Keratinocyte (primary cell): Measurements from ENCODE around the gene GATA3. TPM values are rescaled to one million over a fixed set of nuclear protein-coding genes. Genes with fewer than 3 reads are reported as not detected.

Experiments used
- DNase-seq: peaks from one replicate; pipeline ENCODE4 v3.0.0-alpha.2; 2011; ENCODE audit warnings: low read depth, missing footprints, low spot score
- FAIRE-seq: peaks from 2 replicates; lab custom pipeline; 2011; peaks lifted over from hg19 to GRCh38; lab: Jason Lieb, UNC
- H2AFZ ChIP-seq: 2 replicates; pipeline ENCODE4 v1.6.0; 2012; ENCODE audit warnings: low read length, control low read depth, inconsistent platforms; ENCODE audit not compliant: control insufficient read depth
- H3K27ac ChIP-seq: 2 replicates; pipeline ENCODE4 v1.5.1; 2011; ENCODE audit warnings: low read length; ENCODE audit not compliant: control insufficient read depth, insufficient read depth
- H3K27me3 ChIP-seq: 3 replicates; pipeline ENCODE4 v1.6.0; 2011; ENCODE audit warnings: low read length; ENCODE audit not compliant: control insufficient read depth, insufficient read depth; ENCODE audit errors: extremely low read depth
- H3K36me3 ChIP-seq, 2 experiments: 2 replicates in 1 of 2; 3 replicates in 1 of 2; pipeline ENCODE4 v1.5.1; 2011; ENCODE audit warnings: low read length in 2 of 2, mild to moderate bottlenecking in 1 of 2; ENCODE audit not compliant: control insufficient read depth in 2 of 2, insufficient read depth in 2 of 2; ENCODE audit errors: extremely low read depth in 1 of 2
- H3K4me1 ChIP-seq: 3 replicates; pipeline ENCODE4 v1.5.1; 2011; ENCODE audit warnings: low read length; ENCODE audit not compliant: control insufficient read depth, insufficient read depth; ENCODE audit errors: extremely low read depth
- H3K4me2 ChIP-seq: 3 replicates; pipeline ENCODE4 v1.6.0; 2011; ENCODE audit warnings: low read depth, low read length; ENCODE audit not compliant: control insufficient read depth, insufficient read depth; ENCODE audit errors: extremely low read depth
- H3K4me3 ChIP-seq, 3 experiments: fragments of 200-600 bp in 1 of 3; sonication (generic) in 1 of 3; 2 replicates in 2 of 3; 3 replicates in 1 of 3; pipeline ENCODE4 v1.5.1; 2011 to 2016; ENCODE audit warnings: low read length in 3 of 3, mild to moderate bottlenecking in 3 of 3, control low read depth in 2 of 3, inconsistent platforms in 1 of 3, low read depth in 1 of 3, mixed read lengths in 1 of 3, mixed run types in 1 of 3, moderate library complexity in 1 of 3; ENCODE audit not compliant: control insufficient read depth in 2 of 3, insufficient read depth in 2 of 3; ENCODE audit errors: extremely low read depth in 1 of 3
- H3K79me2 ChIP-seq: 2 replicates; pipeline ENCODE4 v1.6.0; 2012; ENCODE audit warnings: low read length; ENCODE audit not compliant: control insufficient read depth, insufficient read depth
- H3K9ac ChIP-seq: 3 replicates; pipeline ENCODE4 v1.6.0; 2011; ENCODE audit warnings: low read length; ENCODE audit not compliant: control insufficient read depth, insufficient read depth; ENCODE audit errors: extremely low read depth
- H3K9me1 ChIP-seq: 3 replicates; pipeline ENCODE4 v1.6.0; 2011; ENCODE audit warnings: low read length; ENCODE audit not compliant: control insufficient read depth, insufficient read depth; ENCODE audit errors: extremely low read depth
- H3K9me3 ChIP-seq: 2 replicates; pipeline ENCODE4 v1.5.1; 2012; ENCODE audit warnings: low read depth, low read length; ENCODE audit not compliant: control insufficient read depth
- H4K20me1 ChIP-seq: 3 replicates; pipeline ENCODE4 v1.6.0; 2011; ENCODE audit warnings: low read length; ENCODE audit not compliant: control insufficient read depth, insufficient read depth; ENCODE audit errors: extremely low read depth
- CTCF ChIP-seq, 3 experiments: IDR thresholded peaks in 1 of 3; conservative IDR thresholded peaks in 1 of 3; optimal IDR thresholded peaks in 1 of 3; 2 replicates in 2 of 3; 3 replicates in 1 of 3; pipeline versions ENCODE3 to v1.5.1; 2011; ENCODE audit warnings: low read length in 3 of 3, mild to moderate bottlenecking in 3 of 3, moderate library complexity in 2 of 3, control low read depth in 1 of 3, inconsistent platforms in 1 of 3; ENCODE audit not compliant: insufficient read depth in 2 of 3; ENCODE audit errors: extremely low read depth in 1 of 3
- EZH2 ChIP-seq: IDR thresholded peaks from one replicate; pipeline ENCODE4 v1.6.1; 2012; ENCODE audit warnings: inconsistent platforms, mild to moderate bottlenecking, low read length, moderate library complexity
- dilution Hi-C: fragments of 300-500 bp; cut with MboI; formaldehyde crosslinking; loops from one replicate; pipeline ENCODE4 v1.7.0; 2020; ENCODE audit warnings: low sequenced_read_pairs; ENCODE audit not compliant: extremely low pct_ligation_motif_present
- polyA plus RNA-seq, 5 experiments: library from polyadenylated mRNA; depleted of rRNA in 3 of 5; stranded (reverse) in 3 of 5; stranded (forward) in 1 of 5; unstranded in 1 of 5; fragments of >200 nt; gene quantifications; 1 replicate in 1 of 5; 2 replicates in 3 of 5; 3 replicates in 1 of 5; pipeline versions ENCODE4 v1.2.1 to v1.2.3, GENCODE V29; 2011 to 2012; ENCODE audit warnings: missing spikeins in 2 of 5, low read depth in 1 of 5, low replicate concordance in 1 of 5

Gene GATA3
- polyA plus RNA-seq, 1 donor (not counting 4 experiments of a cell fraction or from before 2014, with no cell fraction given): 4.0 TPM

GRCh38 chr10:8113616-8114015 lies 59.1 kb downstream of the GATA3 start:
- H3K9ac ChIP-seq: no peak overlapping the region
- no peaks in the 10 kb centered on the region for H4K20me1 ChIP-seq
- no peak overlapping the region for H3K27ac ChIP-seq
- no peak overlapping the region for H3K4me3 ChIP-seq
- TF ChIP-seq EZH2 (no peak), CTCF (optimal IDR thresholded peaks at IDR 0.05 in 1 of 3, IDR thresholded peaks at IDR 0.05 in 1 of 3, conservative IDR thresholded peaks at IDR 0.05 in 1 of 3; ENCODE audit: extremely low read depth in 1 of 3, insufficient read depth in 2 of 3, low read length in 3 of 3) (no peak)
- H3K27me3 ChIP-seq: no peaks in the 10 kb centered on the region
- H3K36me3 ChIP-seq: no peaks in the 10 kb centered on the region
- no peak overlapping the region for H2AFZ ChIP-seq
- H3K4me1 ChIP-seq: no peaks in the 10 kb centered on the region
- no peak overlapping the region for H3K4me2 ChIP-seq
- FAIRE-seq (no peak), DNase-seq (no peak)
- no peaks in the 10 kb centered on the region for H3K9me3 ChIP-seq
- H3K9me1 ChIP-seq: no peaks in the 10 kb centered on the region
- dilution Hi-C loops: no loop called here
- no peaks in the 10 kb centered on the region for H3K79me2 ChIP-seq

GRCh38 chr10:8114741-8115617 lies 60.5 kb downstream of the GATA3 start:
- H3K4me2 ChIP-seq: no peak overlapping the region
- TF ChIP-seq EZH2 (no peak), CTCF (optimal IDR thresholded peaks at IDR 0.05 in 1 of 3, IDR thresholded peaks at IDR 0.05 in 1 of 3, conservative IDR thresholded peaks at IDR 0.05 in 1 of 3; ENCODE audit: extremely low read depth in 1 of 3, insufficient read depth in 2 of 3, low read length in 3 of 3) (no peak)
- FAIRE-seq: no peak

More at GRCh38 chr10:8114741-8115617, 60.5 kb downstream of the GATA3 start:
- no peak overlapping the region for H3K4me3 ChIP-seq
- H3K9me1 ChIP-seq: no peaks in the 10 kb centered on the region
- H3K9me3 ChIP-seq: no peaks in the 10 kb centered on the region
- no peak overlapping the region for H2AFZ ChIP-seq
- no peaks in the 10 kb centered on the region for H3K79me2 ChIP-seq
- no peak overlapping the region for H3K27ac ChIP-seq
- no peak overlapping the region for H3K9ac ChIP-seq
- no peaks in the 10 kb centered on the region for H4K20me1 ChIP-seq
- H3K4me1 ChIP-seq: no peaks in the 10 kb centered on the region
- dilution Hi-C loops: no loop called here
- no peaks in the 10 kb centered on the region for H3K27me3 ChIP-seq
- no peak for DNase-seq
- H3K36me3 ChIP-seq: no peaks in the 10 kb centered on the region
